GM12878 (cell line): ENCODE data around the gene RBM19. TPM values are rescaled to one million over a fixed set of nuclear protein-coding genes. Genes with fewer than 3 reads are reported as not detected.

ENCODE experiments used
- ATAC-seq: fragments of 200-7000 bp; cut with Tn5 transposase; 3 replicates; pipeline ENCODE4 v1.9.1; 2020; ENCODE audit warnings: mild to moderate bottlenecking, moderate library complexity
- BruUV-seq: library from RNA; stranded (reverse); fragments of 400-500 nt; replicated peaks from 2 replicates; lab custom pipeline; 2021; lab: Mats Ljungman, UMichigan
- CTCF ChIA-PET: fragments of 300-600 bp; sonication (Branson Sonifier 250); formaldehyde crosslinking; extraction: SDS; loops from one replicate; lab custom pipeline; 2021; ENCODE audit warnings: inconsistent platforms; lab: Yijun Ruan, JAX
- POLR2A ChIA-PET: fragments of 350-600 bp; formaldehyde crosslinking; extraction: SDS; loops from one replicate; lab custom pipeline; 2021; ENCODE audit warnings: inconsistent platforms; lab: Charles Lee
- RAD21 ChIA-PET: fragments of 300-600 bp; sonication (Branson Sonifier 250); formaldehyde crosslinking; loops from one replicate; lab custom pipeline; 2023; ENCODE audit warnings: antibody characterized with exemption; ENCODE audit not compliant: unreplicated experiment; lab: Charles Lee
- SMC1A ChIA-PET: fragments of 300-600 bp; sonication (Branson Sonifier 250); formaldehyde crosslinking; loops from one replicate; lab custom pipeline; 2023; ENCODE audit not compliant: unreplicated experiment, uncharacterized antibody; lab: Charles Lee
- DNase-seq: peaks from one replicate; pipeline ENCODE4 v3.0.0-alpha.2; 2011; ENCODE audit warnings: low read depth, low spot score
- FAIRE-seq: peaks from 3 replicates; lab custom pipeline; 2011; peaks lifted over from hg19 to GRCh38; lab: Jason Lieb, UNC
- H2AFZ ChIP-seq: 2 replicates; pipeline ENCODE4 v1.6.0; 2011; ENCODE audit warnings: low read depth, low read length, control low read depth; ENCODE audit not compliant: control insufficient read depth
- H3K27ac ChIP-seq: 2 replicates; pipeline ENCODE4 v1.5.1; 2011; ENCODE audit warnings: control low read depth; ENCODE audit not compliant: control insufficient read depth, insufficient read depth
- H3K27me3 ChIP-seq, 2 experiments: replicated peaks in 1 of 2; 2 replicates each; pipeline versions ENCODE4 v1.6.0 to v1.6.1; 2011; ENCODE audit warnings: low read length in 1 of 2; ENCODE audit not compliant: control insufficient read depth in 2 of 2, insufficient read depth in 2 of 2
- H3K36me3 ChIP-seq, 2 experiments: 2 replicates each; pipeline ENCODE4 v1.5.1; 2011; ENCODE audit warnings: low read length in 1 of 2; ENCODE audit not compliant: control insufficient read depth in 2 of 2, insufficient read depth in 2 of 2
- H3K4me1 ChIP-seq: 2 replicates; pipeline ENCODE4 v1.6.1; 2011; ENCODE audit warnings: mild to moderate bottlenecking, low read length, moderate library complexity, mixed read lengths; ENCODE audit not compliant: control insufficient read depth, insufficient read depth
- H3K4me2 ChIP-seq: 2 replicates; pipeline ENCODE4 v1.6.0; 2011; ENCODE audit warnings: control low read depth; ENCODE audit not compliant: control insufficient read depth, insufficient read depth
- H3K4me3 ChIP-seq: fragments of 200-600 bp; sonication (generic); 2 replicates; pipeline ENCODE4 v1.5.1; 2016
- H3K79me2 ChIP-seq: 2 replicates; pipeline ENCODE4 v1.6.0; 2011; ENCODE audit warnings: low read length; ENCODE audit not compliant: control insufficient read depth, insufficient read depth
- H3K9ac ChIP-seq: 2 replicates; pipeline ENCODE4 v1.8.0; 2011; ENCODE audit warnings: low read length, control low read depth, mixed read lengths; ENCODE audit not compliant: control insufficient read depth, insufficient read depth
- H3K9me3 ChIP-seq: replicated peaks from 3 replicates; pipeline ENCODE4 v1.5.1; 2011; ENCODE audit warnings: mild to moderate bottlenecking, low read length; ENCODE audit not compliant: control insufficient read depth, insufficient read depth
- H4K20me1 ChIP-seq: 2 replicates; pipeline ENCODE4 v1.6.0; 2011; ENCODE audit not compliant: control insufficient read depth, insufficient read depth
- ASH2L ChIP-seq: fragments of 300-600, 200-600 bp; sonication (generic); IDR thresholded peaks from 2 replicates; pipeline ENCODE4 v1.6.1; 2017; ENCODE audit warnings: low read depth, mild to moderate bottlenecking, borderline replicate concordance
- GATAD2B ChIP-seq: fragments of 450-650 bp; conservative IDR thresholded peaks from 2 replicates; pipeline ENCODE4 v1.6.1; 2017; ENCODE audit warnings: low read depth, mild to moderate bottlenecking, moderate library complexity
- HDAC6 ChIP-seq: fragments of 200-600 bp; sonication (generic); IDR thresholded peaks from one replicate; pipeline ENCODE4 v1.8.0; 2017; ENCODE audit warnings: antibody characterized with exemption; ENCODE audit not compliant: unreplicated experiment
- IKZF2 ChIP-seq, 2 experiments: fragments of 450-650 bp; IDR thresholded peaks; 2 replicates each; pipeline ENCODE4 v1.6.1; 2017; ENCODE audit warnings: mild to moderate bottlenecking in 2 of 2, moderate library complexity in 2 of 2
- KDM1A ChIP-seq: fragments of 200-600 bp; sonication (generic); IDR thresholded peaks from 2 replicates; pipeline ENCODE4 v1.6.1; 2016; ENCODE audit warnings: borderline replicate concordance
- KLF5 ChIP-seq: fragments of 450-650 bp; IDR thresholded peaks from 2 replicates; pipeline ENCODE4 v1.6.1; 2014; ENCODE audit warnings: mild to moderate bottlenecking; ENCODE audit not compliant: partially characterized antibody
- MTA2 ChIP-seq: fragments of 450-650 bp; IDR thresholded peaks from 2 replicates; pipeline ENCODE4 v1.6.1; 2016; ENCODE audit warnings: low read depth, mild to moderate bottlenecking, moderate library complexity
- NFXL1 ChIP-seq: fragments of 450-650 bp; IDR thresholded peaks from 2 replicates; pipeline ENCODE4 v1.6.1; 2017; ENCODE audit warnings: antibody characterized with exemption, mild to moderate bottlenecking, borderline replicate concordance
- NR2F1 ChIP-seq: fragments of 450-650 bp; conservative IDR thresholded peaks from 2 replicates; pipeline ENCODE4 v1.6.1; 2017; ENCODE audit warnings: mild to moderate bottlenecking
- POLR2AphosphoS2 ChIP-seq: IDR thresholded peaks from 2 replicates; pipeline ENCODE4 v1.6.1; 2011; ENCODE audit warnings: low read depth, mild to moderate bottlenecking, low read length, improper control_type of control experiment, moderate library complexity
- SIX5 ChIP-seq: IDR thresholded peaks from 2 replicates; pipeline ENCODE4 v1.6.1; 2011; ENCODE audit warnings: mild to moderate bottlenecking, low read depth, low read length, moderate library complexity; ENCODE audit not compliant: severe bottlenecking
- SMAD1 ChIP-seq: fragments of 450-650 bp; IDR thresholded peaks from 2 replicates; pipeline ENCODE4 v1.6.1; 2018; ENCODE audit warnings: mild to moderate bottlenecking, low read depth; ENCODE audit not compliant: partially characterized antibody
- SP1 ChIP-seq: IDR thresholded peaks from one replicate; pipeline ENCODE4 v1.6.1; 2011; ENCODE audit warnings: low read depth, low read length
- ZSCAN29 ChIP-seq: fragments of 450-650 bp; IDR thresholded peaks from 2 replicates; pipeline ENCODE4 v1.6.1; 2017; ENCODE audit warnings: mild to moderate bottlenecking, moderate library complexity
- WGBS: methylation state at CpG from one replicate; pipeline ENCODE4 v1.1.6; 2016; ENCODE audit warnings: low lambda C conversion rate; ENCODE audit not compliant: insufficient replicate concordance, insufficient coverage; ENCODE audit errors: missing lambda C conversion rate; 5-methylcytosine and 5-hydroxymethylcytosine counted together
- in situ Hi-C: fragments of 300-500 bp; cut with MboI; formaldehyde crosslinking; loops from 9 replicates; pipeline ENCODE4 v1.14.3; 2018; ENCODE audit warnings: mixed read lengths
- intact Hi-C: fragments of 100-400 bp; cut with micrococcal nuclease; formaldehyde crosslinking; loops from one replicate; pipeline ENCODE4 v1.14.2; 2022; ENCODE audit not compliant: unreplicated experiment
- polyA plus RNA-seq, 11 experiments: library from polyadenylated mRNA; depleted of rRNA in 4 of 11; unstranded in 6 of 11; stranded (reverse) in 5 of 11; fragments of >200 nt; fragmentation: Nextera tagmentation in 4 of 11; fragmentation: Illumina TruSeq in 1 of 11; extraction: Ambion mirVana in 4 of 11; extraction: Trizol in 1 of 11; gene quantifications; 1 replicate in 1 of 11; 2 replicates in 10 of 11; pipeline versions ENCODE4 v1.2.1 to v1.2.3, GENCODE V29; 2011 to 2016; ENCODE audit warnings: inconsistent platforms in 2 of 11, missing spikeins in 2 of 11, low read depth in 1 of 11
- total RNA-seq, 4 experiments: library from RNA; depleted of rRNA in 3 of 4; stranded (reverse); fragments of >200 nt in 3 of 4; fragmentation: Illumina TruSeq in 1 of 4; extraction: Trizol in 1 of 4; gene quantifications; 2 replicates each; pipeline versions ENCODE4 v1.2.1 to v1.2.3, GENCODE V29; 2013 to 2021
- TF ChIP-seq, protein P1 (sequence below): IDR thresholded peaks from 2 replicates; pipeline ENCODE4 v1.6.1; 2012; ENCODE audit warnings: low read depth, low read length, improper control_type of control experiment

The RBM19 gene
- total and polyA plus RNA-seq, 10 of the 15 experiments (the other 5 are each of a cell fraction or from before 2014, with no cell fraction given) = 4.2 to 42.9 (median 28.4) TPM

DNA sequence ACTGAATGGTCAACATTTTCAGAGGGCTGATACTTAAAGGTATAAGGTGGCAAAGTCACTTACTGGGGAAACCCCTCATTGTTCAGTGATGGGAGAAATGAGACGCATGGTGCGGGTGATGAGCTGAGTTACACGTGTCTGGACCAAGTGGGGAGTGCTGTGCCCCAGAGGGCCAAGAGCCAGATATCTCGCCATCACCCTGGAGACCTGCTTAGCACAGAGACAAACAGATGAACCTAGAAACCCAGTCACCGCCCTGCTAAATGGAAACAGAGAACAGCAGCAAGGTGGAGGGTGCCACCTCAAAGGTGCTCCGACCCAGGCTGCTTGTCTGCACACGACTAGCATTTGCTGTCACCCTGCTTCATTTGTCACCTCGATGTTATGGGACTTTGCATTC, 92.4 kb downstream of the RBM19 start:
- Histone ChIP-seq H2AFZ (no peak overlapping the region), H3K4me2 (no peak overlapping the region), H3K36me3 (peaks cover 2 to 8% of the 10 kb centered on the region in 2 experiments; a peak in 3 of 4 replicates), H3K9me3 (no peaks in the 10 kb centered on the region), H3K9ac (no peak overlapping the region), H3K4me1 (no peaks in the 10 kb centered on the region), H3K79me2 (no peaks in the 10 kb centered on the region), H4K20me1 (no peaks in the 10 kb centered on the region; the same call in 1 of the 2 replicates), H3K27me3 (no peaks in the 10 kb centered on the region), H3K4me3 (no peak overlapping the region), H3K27ac (no peak overlapping the region)
- ATAC-seq (no peak), DNase-seq (no peak), FAIRE-seq (no peak)
- ChIA-PET RAD21 (no interaction called here), POLR2A (no interaction called here), CTCF (interaction anchor here (1.2 kb wide), 1 partner anchor 35 kb away, joined by 3 read pairs; no protein-coding TSS in a partner anchor), SMC1A (no interaction called here)
- TF ChIP-seq GATAD2B (no peak), HDAC6 (no peak), KLF5 (no peak), SMAD1 (no peak), POLR2AphosphoS2 (no peak), SP1 (no peak), NR2F1 (no peak), SIX5 (no peak), MTA2 (no peak), NFXL1 (no peak), KDM1A (no peak), IKZF2 (IDR thresholded peaks at IDR 0.05) (no peak), ASH2L (no peak), ZSCAN29 (no peak)
- TF ChIP-seq, protein P1, sequence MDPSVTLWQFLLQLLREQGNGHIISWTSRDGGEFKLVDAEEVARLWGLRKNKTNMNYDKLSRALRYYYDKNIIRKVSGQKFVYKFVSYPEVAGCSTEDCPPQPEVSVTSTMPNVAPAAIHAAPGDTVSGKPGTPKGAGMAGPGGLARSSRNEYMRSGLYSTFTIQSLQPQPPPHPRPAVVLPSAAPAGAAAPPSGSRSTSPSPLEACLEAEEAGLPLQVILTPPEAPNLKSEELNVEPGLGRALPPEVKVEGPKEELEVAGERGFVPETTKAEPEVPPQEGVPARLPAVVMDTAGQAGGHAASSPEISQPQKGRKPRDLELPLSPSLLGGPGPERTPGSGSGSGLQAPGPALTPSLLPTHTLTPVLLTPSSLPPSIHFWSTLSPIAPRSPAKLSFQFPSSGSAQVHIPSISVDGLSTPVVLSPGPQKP = no peak
- in situ Hi-C loops = no loop called here
- 46% methylated on average over 8 of the region's 8 CpGs for WGBS
- intact Hi-C loops = no loop called here
- no TSS peak for BruUV-seq
